ENCODE measurements around the gene MAMDC4.

MAMDC4 gene

GRCh38 chr9:136901516-136902258, 49.5 kb downstream of the MAMDC4 start:
- Histone ChIP-seq H3K4me2 (ENCODE audit: low read length) (no peak overlapping the region), H3K27ac (peak overlapping the region; percentile 51), H3K79me2 (no peaks in the 10 kb centered on the region), H3K9me3 (ENCODE audit: control insufficient read depth, low read length) (no peaks in the 10 kb centered on the region), H2AFZ (no peak overlapping the region), H3K9ac (no peak overlapping the region), H3K36me3 (ENCODE audit: control insufficient read depth, insufficient read depth, low read length) (no peaks in the 10 kb centered on the region), H3K27me3 (ENCODE audit: control insufficient read depth, insufficient read depth, low read length) (no peaks in the 10 kb centered on the region), H3K4me3 (ENCODE audit: low read depth, low read length) (no peak overlapping the region), H3K4me1 (peaks cover 6% of the 10 kb centered on the region)
- TF ChIP-seq CTCF (IDR thresholded peaks at IDR 0.05) = no peak

GRCh38 chr9:136902259-136902821, 50.2 kb downstream of the MAMDC4 start:
- no peak overlapping the region for H2AFZ ChIP-seq
- peak overlapping the region; percentile 42 for H3K4me2 ChIP-seq (ENCODE audit: low read length)
- no peaks in the 10 kb centered on the region for H3K36me3 ChIP-seq (ENCODE audit: control insufficient read depth, insufficient read depth, low read length)
- no peaks in the 10 kb centered on the region for H3K79me2 ChIP-seq
- peaks cover 6% of the 10 kb centered on the region for H3K4me1 ChIP-seq
- H3K4me3 ChIP-seq (ENCODE audit: low read depth, low read length) = no peak overlapping the region
- peak overlapping the region; percentile 51 for H3K27ac ChIP-seq
- no peak overlapping the region for H3K9ac ChIP-seq
- no peaks in the 10 kb centered on the region for H3K9me3 ChIP-seq (ENCODE audit: control insufficient read depth, low read length)
- no peaks in the 10 kb centered on the region for H3K27me3 ChIP-seq (ENCODE audit: control insufficient read depth, insufficient read depth, low read length)
- no peak for TF ChIP-seq CTCF (IDR thresholded peaks at IDR 0.05)

GRCh38 chr9:136903041-136903554, 51.0 kb downstream of the MAMDC4 start:
- H3K4me2 ChIP-seq (ENCODE audit: low read length) = no peak overlapping the region
- no peak overlapping the region for H3K4me3 ChIP-seq (ENCODE audit: low read depth, low read length)
- no peak for TF ChIP-seq CTCF (IDR thresholded peaks at IDR 0.05)
- no peaks in the 10 kb centered on the region for H3K9me3 ChIP-seq (ENCODE audit: control insufficient read depth, low read length)
- H2AFZ ChIP-seq = no peak overlapping the region
- H3K36me3 ChIP-seq (ENCODE audit: control insufficient read depth, insufficient read depth, low read length) = no peaks in the 10 kb centered on the region
- no peaks in the 10 kb centered on the region for H3K27me3 ChIP-seq (ENCODE audit: control insufficient read depth, insufficient read depth, low read length)
- H3K9ac ChIP-seq = no peak overlapping the region
- H3K4me1 ChIP-seq = peaks cover 6% of the 10 kb centered on the region
- H3K79me2 ChIP-seq = no peaks in the 10 kb centered on the region
- H3K27ac ChIP-seq = peak overlapping the region; percentile 51

- H3K36me3 ChIP-seq (ENCODE audit: control insufficient read depth, insufficient read depth, low read length) = no peaks in the 10 kb centered on the region
- H3K27ac ChIP-seq = no peak overlapping the region
- no peaks in the 10 kb centered on the region for H3K27me3 ChIP-seq (ENCODE audit: control insufficient read depth, insufficient read depth, low read length)
- H3K79me2 ChIP-seq = no peaks in the 10 kb centered on the region
- no peaks in the 10 kb centered on the region for H3K9me3 ChIP-seq (ENCODE audit: control insufficient read depth, low read length)
- no peak overlapping the region for H3K4me2 ChIP-seq (ENCODE audit: low read length)
- H3K4me3 ChIP-seq (ENCODE audit: low read depth, low read length) = no peak overlapping the region
- H3K9ac ChIP-seq = no peak overlapping the region
- no peak for TF ChIP-seq CTCF (IDR thresholded peaks at IDR 0.05)
- peaks cover 6% of the 10 kb centered on the region for H3K4me1 ChIP-seq
- no peak overlapping the region for H2AFZ ChIP-seq
Measured at GRCh38 chr9:136906266-136906665, 54.1 kb downstream of the MAMDC4 start.

All from parathyroid adenoma (tissue), 2 donors.